GM21723 (cell line): ENCODE data around the gene MLIP.
"Not testable (repeated sequence)": the region's sequence is repeated elsewhere in the genome, so short reads cannot be mapped to it uniquely, and the experiment has no call there.

Experiments used
- ATAC-seq: cut with Tn5 transposase; IDR thresholded peaks from one replicate; pipeline ENCODE4 v1.9.1; 2021; ENCODE audit warnings: mild to moderate bottlenecking, moderate library complexity; ENCODE audit not compliant: unreplicated experiment

MLIP gene

GRCh38 chr6:54111341-54112045 lies at the start of gene MLIP:
TSS of gene MLIP (plus strand) at chr6:54111443. CDS start at chr6:54111480, 37 bp downstream.
- ATAC-seq: no peak

GRCh38 chr6:54063228-54063539 lies 48.1 kb upstream of the MLIP start:
- ATAC-seq: no peak

- ATAC-seq: no peak
These were observed 42.5 kb upstream of the MLIP start for GRCh38 chr6:54068694-54069093.

- no peak for ATAC-seq
These were observed 41.2 kb upstream of the MLIP start for GRCh38 chr6:54070025-54070424.

- no peak for ATAC-seq
These were observed 39.4 kb upstream of the MLIP start for GRCh38 chr6:54071821-54072340.

- ATAC-seq: no peak
These were observed 38.5 kb upstream of the MLIP start for GRCh38 chr6:54072635-54073313.

- no peak for ATAC-seq
These were observed 37.8 kb upstream of the MLIP start for GRCh38 chr6:54073487-54073886.

GRCh38 chr6:54074109-54074508 lies 37.1 kb upstream of the MLIP start:
- ATAC-seq: no peak

GRCh38 chr6:54074578-54075195 lies 36.6 kb upstream of the MLIP start:
- no peak for ATAC-seq

- ATAC-seq: no peak
These were observed 35.0 kb upstream of the MLIP start for GRCh38 chr6:54076159-54076789.

GRCh38 chr6:54081499-54081898 lies 29.7 kb upstream of the MLIP start:
- ATAC-seq: not testable (repeated sequence)

GRCh38 chr6:54083287-54083686 lies 28.0 kb upstream of the MLIP start:
- no peak for ATAC-seq

GRCh38 chr6:54084231-54084630 lies 27.0 kb upstream of the MLIP start:
- no peak for ATAC-seq

- ATAC-seq: no peak
These were observed 26.2 kb upstream of the MLIP start for GRCh38 chr6:54085047-54085446.

GRCh38 chr6:54085541-54085940 lies 25.7 kb upstream of the MLIP start:
- ATAC-seq: no peak

- no peak for ATAC-seq
These were observed 24.8 kb upstream of the MLIP start for GRCh38 chr6:54086439-54086838.

- ATAC-seq: no peak
These were observed 23.5 kb upstream of the MLIP start for GRCh38 chr6:54087721-54088120.

GRCh38 chr6:54093326-54093948 lies 17.8 kb upstream of the MLIP start:
- no peak for ATAC-seq

GRCh38 chr6:54094293-54094692 lies 16.9 kb upstream of the MLIP start:
- no peak for ATAC-seq

- ATAC-seq: no peak
These were observed 16.5 kb upstream of the MLIP start for GRCh38 chr6:54094786-54095185.

GRCh38 chr6:54095723-54096122 lies 15.5 kb upstream of the MLIP start:
- no peak for ATAC-seq
